Osteoblast (primary cell): Measurements from ENCODE around the gene EYA3. TPM values are rescaled to one million over a fixed set of nuclear protein-coding genes. Genes with fewer than 3 reads are reported as not detected.

Experiments used
- DNase-seq: peaks from one replicate; pipeline ENCODE4 v3.0.0; 2011; ENCODE audit warnings: low spot score, mixed read lengths; ENCODE audit not compliant: insufficient read length; ENCODE audit errors: missing footprints
- H2AFZ ChIP-seq: 2 replicates; pipeline ENCODE4 v1.6.0; 2011; ENCODE audit warnings: mild to moderate bottlenecking, low read length
- H3K27ac ChIP-seq: 2 replicates; pipeline ENCODE4 v1.5.1; 2011; ENCODE audit warnings: mild to moderate bottlenecking, low read depth, low read length, moderate library complexity
- H3K27me3 ChIP-seq: 2 replicates; pipeline ENCODE4 v1.6.0; 2012; ENCODE audit warnings: mild to moderate bottlenecking, control low read depth, inconsistent platforms, low read length, moderate library complexity; ENCODE audit not compliant: insufficient read depth
- H3K36me3 ChIP-seq: 2 replicates; pipeline ENCODE4 v1.5.1; 2011; ENCODE audit warnings: mild to moderate bottlenecking, low read length, control low read depth, moderate library complexity; ENCODE audit not compliant: insufficient read depth
- H3K4me1 ChIP-seq: 2 replicates; pipeline ENCODE4 v1.5.1; 2011; ENCODE audit warnings: mild to moderate bottlenecking, low read length, control low read depth, moderate library complexity; ENCODE audit not compliant: insufficient read depth
- H3K4me2 ChIP-seq: 2 replicates; pipeline ENCODE4 v1.6.0; 2011; ENCODE audit warnings: mild to moderate bottlenecking, low read length; ENCODE audit not compliant: insufficient read depth
- H3K4me3 ChIP-seq: fragments of 200-600 bp; sonication (generic); 3 replicates; pipeline ENCODE4 v1.5.1; 2012; ENCODE audit warnings: mild to moderate bottlenecking, low read length, inconsistent platforms; ENCODE audit not compliant: insufficient read depth
- H3K79me2 ChIP-seq: 2 replicates; pipeline ENCODE4 v1.6.0; 2012; ENCODE audit warnings: mild to moderate bottlenecking, low read length, control low read depth, inconsistent platforms; ENCODE audit not compliant: insufficient read depth
- H3K9me3 ChIP-seq: 2 replicates; pipeline ENCODE4 v1.5.1; 2011; ENCODE audit warnings: low read depth, low read length, control low read depth
- H4K20me1 ChIP-seq: 2 replicates; pipeline ENCODE4 v1.6.0; 2012; ENCODE audit warnings: mild to moderate bottlenecking, low read length, control low read depth; ENCODE audit not compliant: insufficient read depth
- total RNA-seq: library from RNA; depleted of rRNA; stranded (reverse); fragments of >200 nt; gene quantifications from 2 replicates; pipeline ENCODE4 v1.2.3, GENCODE V29; 2012
- TF ChIP-seq, protein P1 (sequence below): IDR thresholded peaks from 2 replicates; pipeline ENCODE4 v1.5.1; 2011; ENCODE audit warnings: mild to moderate bottlenecking, low read depth, low read length, moderate library complexity; ENCODE audit errors: extremely low read depth

The EYA3 gene
- total RNA-seq, 1 donor, result 10.9 TPM

GRCh38 chr1:28036431-28036830 lies 52.0 kb downstream of the EYA3 start:
- TF ChIP-seq, protein P1, sequence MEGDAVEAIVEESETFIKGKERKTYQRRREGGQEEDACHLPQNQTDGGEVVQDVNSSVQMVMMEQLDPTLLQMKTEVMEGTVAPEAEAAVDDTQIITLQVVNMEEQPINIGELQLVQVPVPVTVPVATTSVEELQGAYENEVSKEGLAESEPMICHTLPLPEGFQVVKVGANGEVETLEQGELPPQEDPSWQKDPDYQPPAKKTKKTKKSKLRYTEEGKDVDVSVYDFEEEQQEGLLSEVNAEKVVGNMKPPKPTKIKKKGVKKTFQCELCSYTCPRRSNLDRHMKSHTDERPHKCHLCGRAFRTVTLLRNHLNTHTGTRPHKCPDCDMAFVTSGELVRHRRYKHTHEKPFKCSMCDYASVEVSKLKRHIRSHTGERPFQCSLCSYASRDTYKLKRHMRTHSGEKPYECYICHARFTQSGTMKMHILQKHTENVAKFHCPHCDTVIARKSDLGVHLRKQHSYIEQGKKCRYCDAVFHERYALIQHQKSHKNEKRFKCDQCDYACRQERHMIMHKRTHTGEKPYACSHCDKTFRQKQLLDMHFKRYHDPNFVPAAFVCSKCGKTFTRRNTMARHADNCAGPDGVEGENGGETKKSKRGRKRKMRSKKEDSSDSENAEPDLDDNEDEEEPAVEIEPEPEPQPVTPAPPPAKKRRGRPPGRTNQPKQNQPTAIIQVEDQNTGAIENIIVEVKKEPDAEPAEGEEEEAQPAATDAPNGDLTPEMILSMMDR, result no peak
- H3K4me2 ChIP-seq, result no peak overlapping the region
- no peak for DNase-seq
- H3K4me3 ChIP-seq, result no peak overlapping the region
- H3K4me1 ChIP-seq, result peaks cover 11% of the 10 kb centered on the region
- H3K27me3 ChIP-seq, result no peaks in the 10 kb centered on the region
- H3K9me3 ChIP-seq, result no peaks in the 10 kb centered on the region
- H3K79me2 ChIP-seq, result no peaks in the 10 kb centered on the region
- peaks cover 5% of the 10 kb centered on the region for H3K36me3 ChIP-seq
- no peak overlapping the region for H3K27ac ChIP-seq
- no peak overlapping the region for H2AFZ ChIP-seq
- no peaks in the 10 kb centered on the region for H4K20me1 ChIP-seq

GRCh38 chr1:28035420-28035819 lies 53.0 kb downstream of the EYA3 start:
- H3K4me2 ChIP-seq, result no peak overlapping the region
- no peak overlapping the region for H3K4me3 ChIP-seq
- H3K27me3 ChIP-seq, result no peaks in the 10 kb centered on the region
- no peaks in the 10 kb centered on the region for H4K20me1 ChIP-seq
- H3K79me2 ChIP-seq, result no peaks in the 10 kb centered on the region
- H2AFZ ChIP-seq, result no peak overlapping the region
- no peak overlapping the region for H3K27ac ChIP-seq
- peaks cover 5% of the 10 kb centered on the region for H3K36me3 ChIP-seq
- DNase-seq, result no peak
- TF ChIP-seq, protein P1, result no peak
- no peaks in the 10 kb centered on the region for H3K9me3 ChIP-seq
- H3K4me1 ChIP-seq, result peaks cover 11% of the 10 kb centered on the region

DNA sequence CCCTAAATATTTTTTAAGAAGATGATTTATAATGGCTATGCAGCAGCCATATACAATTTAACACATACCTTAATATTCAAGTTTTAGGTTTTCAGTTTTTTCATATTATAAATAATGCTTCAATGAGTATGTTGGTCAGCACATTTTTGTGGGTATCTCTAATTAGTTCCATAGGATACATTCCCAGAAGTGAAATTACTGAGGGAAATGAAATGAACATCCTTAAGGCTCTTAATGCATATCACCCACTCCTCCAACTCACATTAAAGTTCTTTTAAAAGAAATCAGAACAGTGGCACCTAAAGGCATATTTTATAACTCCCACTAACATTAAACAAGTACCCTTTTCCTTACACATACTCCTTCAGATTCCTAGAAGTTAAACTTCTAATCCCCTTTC lies 56.1 kb downstream of the EYA3 start:
- Histone ChIP-seq H3K9me3 (no peaks in the 10 kb centered on the region), H2AFZ (no peak overlapping the region), H3K4me1 (peaks cover 17% of the 10 kb centered on the region), H3K27me3 (no peaks in the 10 kb centered on the region), H3K27ac (no peak overlapping the region), H3K4me3 (no peak overlapping the region), H3K4me2 (no peak overlapping the region), H4K20me1 (no peaks in the 10 kb centered on the region), H3K36me3 (no peaks in the 10 kb centered on the region), H3K79me2 (no peaks in the 10 kb centered on the region)
- TF ChIP-seq, protein P1, result no peak
- DNase-seq, result no peak

DNA sequence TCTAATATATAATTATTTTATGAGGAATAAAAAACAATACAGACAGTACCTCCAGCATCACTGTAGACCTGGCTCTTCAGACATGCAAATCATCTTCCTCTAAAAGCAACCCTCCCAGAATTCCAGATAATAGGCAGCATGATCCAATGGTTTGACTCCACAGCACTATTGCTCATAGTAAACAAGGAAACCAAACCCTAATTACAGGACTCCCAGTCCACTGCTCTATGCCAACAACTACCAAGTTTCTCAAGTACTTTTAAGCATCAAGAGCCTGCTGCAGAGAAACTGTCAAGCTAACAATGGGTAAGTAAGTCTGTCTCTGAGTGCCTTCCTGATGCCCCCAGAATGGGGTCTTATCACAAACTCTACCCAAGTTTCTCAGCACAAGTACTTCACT lies 57.2 kb downstream of the EYA3 start:
- no peak overlapping the region for H2AFZ ChIP-seq
- H3K9me3 ChIP-seq, result no peaks in the 10 kb centered on the region
- H3K27ac ChIP-seq, result no peak overlapping the region
- H3K79me2 ChIP-seq, result no peaks in the 10 kb centered on the region
- TF ChIP-seq, protein P1, result no peak
- no peak overlapping the region for H3K4me3 ChIP-seq
- no peak overlapping the region for H3K4me2 ChIP-seq
- peaks cover 17% of the 10 kb centered on the region for H3K4me1 ChIP-seq
- no peaks in the 10 kb centered on the region for H4K20me1 ChIP-seq
- no peaks in the 10 kb centered on the region for H3K36me3 ChIP-seq
- no peaks in the 10 kb centered on the region for H3K27me3 ChIP-seq
- DNase-seq, result no peak
